ENCODE data around the gene COL19A1.

Gene COL19A1

GRCh38 chr6:70118670-70119069 is 252.3 kb downstream of the COL19A1 start:
- in situ Hi-C loops (cut with MboI; ENCODE audit: low sequenced_read_pairs), result no loop called here

DNA sequence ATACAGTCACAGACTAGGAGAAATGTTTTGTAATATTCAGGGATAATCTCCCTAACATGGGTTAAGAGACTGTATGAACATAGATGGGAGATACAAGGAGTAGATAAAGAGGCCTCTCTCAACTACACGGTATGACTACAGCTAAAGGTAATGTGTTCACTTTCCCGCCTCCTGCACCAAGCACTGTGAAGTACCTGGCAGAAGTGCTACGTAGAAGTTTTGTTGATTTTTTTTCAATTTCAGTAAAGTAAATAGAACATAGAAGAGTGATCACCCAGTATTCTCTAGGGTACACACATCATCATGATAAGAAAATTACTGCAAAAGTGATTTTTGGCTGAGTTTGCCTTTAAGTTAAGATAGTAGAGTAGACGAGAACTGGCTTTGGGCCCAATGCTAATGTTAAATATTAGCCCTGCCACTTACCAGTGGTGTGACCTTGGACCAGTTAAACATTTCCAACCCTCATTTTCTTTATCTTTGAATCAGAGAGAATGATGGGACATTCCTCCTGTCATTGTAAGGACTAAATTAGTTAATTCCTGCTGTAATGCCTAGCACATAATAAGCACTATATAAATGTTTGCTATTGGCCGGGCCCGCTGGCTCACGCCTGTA is 253.0 kb downstream of the COL19A1 start:
- in situ Hi-C loops (cut with MboI; ENCODE audit: low sequenced_read_pairs), result no loop called here

- in situ Hi-C loops (cut with MboI; ENCODE audit: low sequenced_read_pairs), result no loop called here
These were observed 258.1 kb downstream of the COL19A1 start for GRCh38 chr6:70124443-70124842.

- in situ Hi-C loops (cut with MboI; ENCODE audit: low sequenced_read_pairs), result no loop called here
These were observed 258.7 kb downstream of the COL19A1 start for GRCh38 chr6:70124882-70125545.

DNA sequence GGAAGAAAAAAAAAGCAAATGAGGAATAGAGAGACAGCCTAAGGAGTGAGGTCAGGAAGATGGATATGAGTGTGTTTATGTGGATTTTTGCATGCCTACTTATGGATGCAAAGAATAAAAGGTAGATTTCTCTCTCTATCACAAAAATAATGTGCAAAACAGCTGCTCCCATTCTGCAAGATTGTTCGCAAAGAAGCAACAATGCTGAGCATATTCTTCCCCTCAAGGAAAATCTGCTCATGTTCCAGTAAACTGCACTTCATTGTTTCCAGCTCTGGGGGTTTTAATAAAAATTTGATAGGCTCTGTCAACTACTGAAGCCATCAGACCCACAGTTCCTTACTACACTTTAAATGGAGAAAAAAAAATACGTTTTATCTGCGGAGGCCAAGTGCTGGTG is 259.2 kb downstream of the COL19A1 start:
- in situ Hi-C loops (cut with MboI; ENCODE audit: low sequenced_read_pairs), result no loop called here

DNA sequence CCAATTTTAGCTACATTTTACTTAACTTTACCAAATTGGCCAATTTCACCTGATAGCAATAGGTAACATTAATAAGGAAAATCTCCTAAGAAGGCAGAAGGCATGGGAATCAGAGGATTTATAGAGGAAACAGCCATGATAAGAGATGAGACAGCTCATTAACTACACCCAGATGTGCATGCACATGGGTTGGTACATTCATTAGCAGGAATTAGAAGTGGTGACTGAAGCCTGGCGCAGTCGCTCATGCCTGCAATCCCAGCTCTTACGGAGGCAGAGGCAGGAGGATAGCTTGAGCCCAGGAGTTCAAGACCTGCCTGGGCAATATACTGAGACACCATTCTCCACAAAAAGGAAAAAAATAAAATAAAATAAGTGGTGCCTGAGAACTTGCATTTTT is 263.0 kb downstream of the COL19A1 start:
- in situ Hi-C loops (cut with MboI; ENCODE audit: low sequenced_read_pairs), result no loop called here

GRCh38 chr6:70130865-70131264 is 264.5 kb downstream of the COL19A1 start:
- in situ Hi-C loops (cut with MboI; ENCODE audit: low sequenced_read_pairs), result no loop called here

DNA sequence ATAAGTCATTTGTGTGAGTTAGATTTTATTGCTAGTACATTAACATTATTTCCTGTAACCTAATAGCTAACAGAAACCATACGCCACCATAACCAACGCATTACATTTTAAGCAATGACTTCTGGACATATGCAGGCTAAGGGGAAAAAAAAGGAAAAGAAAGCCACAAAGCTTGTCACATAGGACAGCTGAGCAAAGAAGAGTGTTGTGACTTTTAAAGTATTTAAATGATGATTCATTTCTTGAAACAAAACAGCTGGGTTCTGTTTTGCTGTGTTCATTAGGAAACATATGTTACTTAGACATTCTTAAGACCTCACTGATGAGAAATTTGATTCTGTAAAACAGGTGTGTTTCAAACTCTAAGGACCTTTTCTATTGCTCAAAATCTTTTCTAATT is 265.2 kb downstream of the COL19A1 start:
- in situ Hi-C loops (cut with MboI; ENCODE audit: low sequenced_read_pairs), result no loop called here

DNA sequence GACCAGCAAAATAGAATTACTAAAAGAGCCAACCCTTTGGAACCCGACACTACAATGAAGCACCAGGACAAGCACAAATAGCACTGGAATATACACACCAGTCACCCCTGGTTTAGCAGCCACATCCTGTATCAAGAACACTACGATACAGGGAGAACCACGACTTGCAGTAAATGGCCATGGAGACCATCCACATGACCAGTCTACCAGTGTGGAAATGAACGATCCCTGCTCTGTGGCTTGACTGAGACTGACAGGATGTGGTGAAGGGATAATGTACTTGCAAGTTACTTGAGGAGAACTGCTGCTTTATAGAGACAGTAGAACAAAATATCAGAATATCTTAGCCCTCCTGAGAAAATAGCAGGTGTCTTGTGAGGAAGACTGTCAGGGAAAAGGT is 266.9 kb downstream of the COL19A1 start:
- in situ Hi-C loops (cut with MboI; ENCODE audit: low sequenced_read_pairs), result no loop called here

DNA sequence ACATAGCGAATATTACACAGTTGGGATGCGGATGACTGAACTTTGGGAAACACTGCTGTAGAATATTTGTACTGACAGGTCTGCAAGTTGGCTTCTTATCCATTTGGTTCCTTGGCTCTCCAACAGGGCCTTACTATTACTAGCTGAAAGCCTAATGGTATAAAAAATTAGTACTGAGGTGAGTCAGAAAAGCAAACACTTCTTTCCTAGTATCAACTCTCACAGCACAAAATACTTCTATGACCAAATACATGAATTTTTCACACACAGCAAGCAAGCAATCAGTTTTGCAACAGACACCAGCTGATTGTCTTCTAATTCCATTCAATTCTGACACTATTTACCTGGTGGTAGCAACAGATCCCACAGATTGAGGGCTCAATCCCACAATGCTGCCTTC is 268.2 kb downstream of the COL19A1 start:
- in situ Hi-C loops (cut with MboI; ENCODE audit: low sequenced_read_pairs), result no loop called here

- in situ Hi-C loops (cut with MboI; ENCODE audit: low sequenced_read_pairs), result no loop called here
These were observed 269.1 kb downstream of the COL19A1 start for GRCh38 chr6:70135219-70136160.

- in situ Hi-C loops (cut with MboI; ENCODE audit: low sequenced_read_pairs), result no loop called here
These were observed 270.6 kb downstream of the COL19A1 start for GRCh38 chr6:70136996-70137395.

DNA sequence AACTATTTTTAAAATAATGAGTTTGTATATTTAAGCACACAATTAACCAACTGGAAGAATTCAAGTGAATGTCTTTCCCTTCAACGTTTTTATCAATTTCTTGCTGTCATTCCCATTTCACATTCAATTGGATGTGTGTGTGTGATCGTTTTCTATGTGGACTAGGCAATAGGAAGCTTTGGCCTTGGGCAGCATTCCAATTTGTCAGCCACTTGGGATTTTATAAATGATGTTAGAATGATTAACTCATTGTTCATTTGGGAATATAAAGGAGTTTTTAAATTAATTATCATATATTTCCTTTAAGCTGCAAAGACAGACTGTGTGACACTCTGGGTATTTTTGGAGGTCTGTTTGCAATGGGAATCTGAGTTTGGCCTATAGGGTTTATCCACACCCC is 274.1 kb downstream of the COL19A1 start:
- in situ Hi-C loops (cut with MboI; ENCODE audit: low sequenced_read_pairs), result no loop called here

DNA sequence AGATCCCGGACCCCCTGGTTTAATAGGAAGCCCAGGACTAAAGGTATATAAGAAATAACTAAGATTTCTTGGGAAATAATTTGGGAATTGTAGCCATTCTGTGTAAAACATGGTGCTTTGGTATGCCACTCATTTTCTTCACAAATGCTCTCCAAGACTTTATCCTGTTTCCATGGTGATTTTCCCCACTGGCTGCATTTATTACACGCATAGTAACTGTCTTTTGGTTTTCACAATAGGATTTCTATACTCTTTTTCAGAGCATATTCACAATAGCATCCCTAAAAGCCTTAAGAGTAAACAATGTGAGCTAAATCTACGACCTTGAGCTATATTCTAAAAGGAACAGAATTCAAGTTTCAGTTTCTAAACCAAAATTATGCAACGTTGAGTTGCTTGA is 275.7 kb downstream of the COL19A1 start:
- in situ Hi-C loops (cut with MboI; ENCODE audit: low sequenced_read_pairs), result no loop called here

- in situ Hi-C loops (cut with MboI; ENCODE audit: low sequenced_read_pairs), result no loop called here
These were observed 278.8 kb downstream of the COL19A1 start for GRCh38 chr6:70145178-70145577.

- in situ Hi-C loops (cut with MboI; ENCODE audit: low sequenced_read_pairs), result no loop called here
These were observed 282.9 kb downstream of the COL19A1 start for GRCh38 chr6:70149209-70149788.

- in situ Hi-C loops (cut with MboI; ENCODE audit: low sequenced_read_pairs), result no loop called here
These were observed 284.2 kb downstream of the COL19A1 start for GRCh38 chr6:70150521-70150920.

DNA sequence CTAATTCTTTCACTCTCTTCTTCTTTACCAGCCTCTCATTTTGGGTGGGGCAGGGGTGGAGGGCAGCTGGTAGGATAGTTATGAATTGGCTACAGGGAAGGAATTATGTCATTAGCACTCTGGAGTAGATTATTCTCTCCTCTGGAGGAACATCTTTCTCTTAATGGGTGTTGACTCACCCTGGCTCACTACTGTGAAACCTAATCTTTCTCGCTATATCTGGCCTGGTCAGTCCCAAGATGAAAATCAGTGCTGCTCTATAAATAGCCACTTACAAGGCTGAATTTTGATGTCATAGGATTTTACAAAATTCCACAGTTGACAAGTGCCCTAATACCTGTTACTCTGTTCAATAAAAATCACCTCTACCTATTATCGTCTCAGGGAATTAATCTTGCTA is 285.3 kb downstream of the COL19A1 start:
- in situ Hi-C loops (cut with MboI; ENCODE audit: low sequenced_read_pairs), result no loop called here

- in situ Hi-C loops (cut with MboI; ENCODE audit: low sequenced_read_pairs), result no loop called here
These were observed 286.4 kb downstream of the COL19A1 start for GRCh38 chr6:70152786-70153185.

- in situ Hi-C loops (cut with MboI; ENCODE audit: low sequenced_read_pairs), result no loop called here
These were observed 290.7 kb downstream of the COL19A1 start for GRCh38 chr6:70157086-70157485.

DNA sequence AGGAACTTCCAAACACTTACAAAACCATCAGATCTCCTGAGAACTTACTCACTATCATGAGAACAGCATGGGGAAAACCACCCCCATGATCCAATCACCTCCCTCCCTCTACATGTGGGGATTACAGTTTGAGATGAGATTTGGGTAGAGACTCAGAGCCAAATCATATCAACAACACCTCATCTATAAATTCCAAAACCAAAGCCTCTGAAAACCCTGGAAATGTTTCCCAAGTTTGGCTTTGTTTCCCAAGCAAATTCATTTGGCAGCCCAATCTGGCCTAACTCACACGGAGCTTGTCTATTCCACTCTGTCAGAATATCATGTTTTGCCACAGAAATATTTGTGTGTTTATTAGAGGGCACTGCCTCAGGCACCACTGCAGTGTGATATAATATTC is 293.9 kb downstream of the COL19A1 start:
- in situ Hi-C loops (cut with MboI; ENCODE audit: low sequenced_read_pairs), result no loop called here

All from HL-60/S4 (cell line).